PC-9 (cell line): Measurements from ENCODE around the gene RALGPS1. TPM values are rescaled to one million over a fixed set of nuclear protein-coding genes. Genes with fewer than 3 reads are reported as not detected.

ENCODE experiments used
- BruUV-seq: library from RNA; stranded (reverse); fragments of 400-500 nt; replicated peaks from 2 replicates; lab custom pipeline; 2021; lab: Mats Ljungman, UMichigan
- CTCF ChIA-PET: fragments of 300-600 bp; sonication (Branson Sonifier 250); formaldehyde crosslinking; loops from one replicate; lab custom pipeline; 2022; ENCODE audit warnings: antibody characterized with exemption; lab: Charles Lee
- POLR2A ChIA-PET: fragments of 300-600 bp; sonication (Branson Sonifier 250); formaldehyde crosslinking; loops from one replicate; lab custom pipeline; 2022; ENCODE audit warnings: antibody characterized with exemption; ENCODE audit not compliant: unreplicated experiment; lab: Charles Lee
- DNase-seq, 2 experiments: peaks; one replicate each; pipeline versions ENCODE4 v3.0.0 to v3.0.0-alpha.2; 2015 to 2022; ENCODE audit warnings: mixed read lengths in 1 of 2
- H2AFZ ChIP-seq: fragments of 200-600 bp; sonication (generic); 2 replicates; pipeline ENCODE4 v1.8.1; 2017; ENCODE audit warnings: antibody characterized with exemption
- H3F3A ChIP-seq: fragments of 200-600 bp; sonication (generic); 2 replicates; pipeline ENCODE4 v1.8.1; 2017; ENCODE audit warnings: antibody characterized with exemption, mild to moderate bottlenecking, low read depth; ENCODE audit not compliant: insufficient read depth
- H3K27ac ChIP-seq: fragments of 200-600 bp; sonication (generic); 2 replicates; pipeline ENCODE4 v1.6.1; 2016; ENCODE audit warnings: mixed run types
- H3K27me3 ChIP-seq: fragments of 200-600 bp; sonication (generic); 2 replicates; pipeline ENCODE4 v1.6.1; 2016; ENCODE audit warnings: low read depth, mixed run types; ENCODE audit not compliant: insufficient read depth
- H3K36me3 ChIP-seq: fragments of 200-600 bp; sonication (generic); 2 replicates; pipeline ENCODE4 v1.6.1; 2016; ENCODE audit warnings: low read depth, mixed run types
- H3K4me1 ChIP-seq: fragments of 200-600 bp; sonication (generic); replicated peaks from 2 replicates; pipeline ENCODE4 v1.6.1; 2016; ENCODE audit warnings: mixed run types; ENCODE audit not compliant: insufficient read depth
- H3K4me2 ChIP-seq: fragments of 200-600 bp; sonication (generic); 2 replicates; pipeline ENCODE4 v1.6.1; 2017; ENCODE audit warnings: mixed run types
- H3K4me3 ChIP-seq: fragments of 200-600 bp; sonication (generic); 2 replicates; pipeline ENCODE4 v1.6.1; 2016; ENCODE audit warnings: mixed run types
- H3K79me2 ChIP-seq: fragments of 200-600 bp; sonication (generic); 2 replicates; pipeline ENCODE4 v1.6.1; 2017; ENCODE audit warnings: low read depth, mixed run types
- H3K9me2 ChIP-seq: fragments of 200-600 bp; sonication (generic); 2 replicates; pipeline ENCODE4 v1.8.1; 2017; ENCODE audit warnings: mild to moderate bottlenecking; ENCODE audit not compliant: insufficient read depth
- H3K9me3 ChIP-seq: fragments of 200-600 bp; sonication (generic); 2 replicates; pipeline ENCODE4 v1.8.1; 2016; ENCODE audit warnings: low read depth; ENCODE audit not compliant: insufficient read depth
- H4K20me1 ChIP-seq: fragments of 200-600 bp; sonication (generic); 2 replicates; pipeline ENCODE4 v1.8.1; 2017; ENCODE audit not compliant: insufficient read depth
- EZH2 ChIP-seq: fragments of 200-600 bp; sonication (generic); IDR thresholded peaks from 2 replicates; pipeline ENCODE4 v1.8.0; 2017; ENCODE audit warnings: antibody characterized with exemption, low read depth
- intact Hi-C: fragments of 100-400 bp; cut with micrococcal nuclease; formaldehyde crosslinking; loops from one replicate; pipeline ENCODE4 v1.10.0; 2022; ENCODE audit not compliant: unreplicated experiment
- total RNA-seq: library from RNA; stranded (reverse); gene quantifications from 2 replicates; pipeline ENCODE4 v1.2.3, GENCODE V29; 2021
- TF ChIP-seq, protein P1 (sequence below): fragments of 200-600 bp; sonication (generic); conservative IDR thresholded peaks from 2 replicates; pipeline ENCODE4 v1.6.1; 2017; ENCODE audit warnings: mixed run types, antibody characterized with exemption, mild to moderate bottlenecking, moderate library complexity

The RALGPS1 gene
- total RNA-seq, 1 experiment from 2014 or later, result 23.3 TPM

DNA sequence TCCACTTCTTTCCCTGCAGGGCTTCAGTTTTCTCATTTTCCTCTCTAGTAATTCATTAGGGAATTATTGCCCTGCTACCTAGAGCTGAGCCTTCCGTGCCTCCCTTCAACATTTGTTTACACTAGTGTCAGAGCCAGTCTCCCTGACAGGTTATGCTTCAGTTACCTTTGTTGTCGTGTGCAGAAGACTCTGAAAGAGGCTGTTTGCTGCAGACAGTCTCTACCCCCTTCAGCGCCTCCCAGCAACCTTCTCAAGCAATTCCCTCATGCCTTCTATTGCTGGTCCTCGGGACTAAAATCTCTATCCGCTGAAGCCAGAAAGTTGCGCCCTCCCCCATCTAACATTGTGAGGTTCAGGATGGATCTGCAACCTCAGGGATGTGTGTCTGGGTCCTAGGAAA lies 12.8 kb downstream of the RALGPS1 start:
- Histone ChIP-seq H3K4me3 (no peak overlapping the region), H3K4me1 (peaks cover 7% of the 10 kb centered on the region), H3K36me3 (no peaks in the 10 kb centered on the region), H3K9me3 (no peaks in the 10 kb centered on the region), H3K9me2 (no peaks in the 10 kb centered on the region), H3K79me2 (no peaks in the 10 kb centered on the region), H4K20me1 (no peaks in the 10 kb centered on the region), H3K4me2 (no peak overlapping the region), H3K27ac (no peak overlapping the region), H3F3A (peaks cover 7% of the 10 kb centered on the region; the same call in 1 of the 2 replicates), H2AFZ (no peak overlapping the region), H3K27me3 (no peaks in the 10 kb centered on the region)
- POLR2A ChIA-PET, result no interaction called here
- TF ChIP-seq EZH2, result no peak
- TF ChIP-seq, protein P1, sequence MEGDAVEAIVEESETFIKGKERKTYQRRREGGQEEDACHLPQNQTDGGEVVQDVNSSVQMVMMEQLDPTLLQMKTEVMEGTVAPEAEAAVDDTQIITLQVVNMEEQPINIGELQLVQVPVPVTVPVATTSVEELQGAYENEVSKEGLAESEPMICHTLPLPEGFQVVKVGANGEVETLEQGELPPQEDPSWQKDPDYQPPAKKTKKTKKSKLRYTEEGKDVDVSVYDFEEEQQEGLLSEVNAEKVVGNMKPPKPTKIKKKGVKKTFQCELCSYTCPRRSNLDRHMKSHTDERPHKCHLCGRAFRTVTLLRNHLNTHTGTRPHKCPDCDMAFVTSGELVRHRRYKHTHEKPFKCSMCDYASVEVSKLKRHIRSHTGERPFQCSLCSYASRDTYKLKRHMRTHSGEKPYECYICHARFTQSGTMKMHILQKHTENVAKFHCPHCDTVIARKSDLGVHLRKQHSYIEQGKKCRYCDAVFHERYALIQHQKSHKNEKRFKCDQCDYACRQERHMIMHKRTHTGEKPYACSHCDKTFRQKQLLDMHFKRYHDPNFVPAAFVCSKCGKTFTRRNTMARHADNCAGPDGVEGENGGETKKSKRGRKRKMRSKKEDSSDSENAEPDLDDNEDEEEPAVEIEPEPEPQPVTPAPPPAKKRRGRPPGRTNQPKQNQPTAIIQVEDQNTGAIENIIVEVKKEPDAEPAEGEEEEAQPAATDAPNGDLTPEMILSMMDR, result no peak
- intact Hi-C loops, result no loop called here
- no peak for DNase-seq
- CTCF ChIA-PET, result no interaction called here
- BruUV-seq, result no TSS peak

DNA sequence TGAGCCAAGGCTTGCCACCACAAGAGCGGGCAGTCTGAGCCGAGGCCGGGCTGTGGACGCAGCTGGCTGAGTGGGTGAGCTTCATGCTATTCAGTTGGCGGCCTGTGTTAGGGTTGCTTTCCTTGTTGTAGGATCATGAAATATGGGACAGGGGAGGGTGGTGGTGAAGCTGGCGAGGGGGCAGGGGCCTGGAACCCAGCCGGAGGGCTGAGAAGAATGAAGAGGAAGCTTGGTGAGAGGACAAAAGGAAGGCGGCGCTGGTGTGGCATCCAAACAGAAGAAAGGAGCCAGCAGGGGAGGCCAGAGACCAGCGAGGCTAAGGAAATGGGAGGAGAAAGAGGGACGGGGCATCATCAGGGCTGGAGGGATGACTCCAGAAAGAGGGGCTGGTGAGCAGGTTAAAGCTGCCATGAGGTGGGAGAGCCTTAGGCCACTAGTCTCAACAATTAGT lies 18.3 kb downstream of the RALGPS1 start:
- intact Hi-C loops, result no loop called here
- Histone ChIP-seq H2AFZ (no peak overlapping the region), H3K4me2 (no peak overlapping the region), H4K20me1 (no peaks in the 10 kb centered on the region), H3K27me3 (no peaks in the 10 kb centered on the region), H3K9me3 (no peaks in the 10 kb centered on the region), H3K79me2 (no peaks in the 10 kb centered on the region), H3K27ac (no peak overlapping the region), H3K9me2 (no peaks in the 10 kb centered on the region), H3K4me1 (no peaks in the 10 kb centered on the region), H3K4me3 (no peak overlapping the region), H3F3A (0 out of 2 replicates have a peak, but pooled peaks cover under 1% of the 10 kb centered on the region), H3K36me3 (no peaks in the 10 kb centered on the region)
- BruUV-seq, result no TSS peak
- DNase-seq, result no peak
- no peak for TF ChIP-seq EZH2
- TF ChIP-seq, protein P1, result no peak
- POLR2A ChIA-PET, result no interaction called here
- CTCF ChIA-PET, result no interaction called here

DNA sequence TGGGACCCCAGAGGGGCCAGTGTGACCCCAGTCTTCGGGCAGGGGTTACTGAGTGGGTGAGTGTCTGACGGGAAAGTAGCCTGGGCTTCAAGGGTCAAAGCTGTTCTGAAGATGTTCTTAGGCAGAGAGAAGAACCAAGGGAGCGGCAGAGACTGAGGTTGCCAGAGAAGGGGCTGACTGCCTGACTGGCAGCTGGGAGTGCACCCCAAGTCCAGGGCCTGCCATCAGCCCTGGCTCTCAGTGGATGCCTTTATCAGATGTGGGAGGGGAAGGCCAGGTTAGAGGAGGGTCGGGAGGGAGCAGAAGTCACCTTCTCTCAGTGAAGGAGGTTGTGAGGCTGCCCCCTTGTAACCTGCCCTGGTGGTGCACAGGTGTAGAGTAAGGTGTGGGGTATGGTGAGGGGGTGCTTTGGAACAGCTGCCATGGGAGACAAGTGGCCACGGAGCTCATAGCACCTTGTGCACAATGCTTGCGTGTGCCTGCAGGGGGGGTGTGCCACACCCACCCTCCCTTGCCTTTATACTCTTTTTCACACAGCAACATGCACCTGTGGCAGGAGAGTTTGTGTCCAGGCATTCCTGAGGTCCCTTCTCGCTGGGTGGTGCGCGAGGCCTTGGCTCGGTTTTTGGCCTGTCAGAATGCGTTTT lies 18.9 kb downstream of the RALGPS1 start:
- Histone ChIP-seq H3K9me3 (no peaks in the 10 kb centered on the region), H3K9me2 (no peaks in the 10 kb centered on the region), H3K4me1 (no peaks in the 10 kb centered on the region), H3K79me2 (no peaks in the 10 kb centered on the region), H2AFZ (no peak overlapping the region), H3K27ac (no peak overlapping the region), H3F3A (0 out of 2 replicates have a peak, but pooled peaks cover 3% of the 10 kb centered on the region), H3K4me3 (no peak overlapping the region), H3K27me3 (no peaks in the 10 kb centered on the region), H4K20me1 (no peaks in the 10 kb centered on the region), H3K36me3 (no peaks in the 10 kb centered on the region), H3K4me2 (no peak overlapping the region)
- CTCF ChIA-PET, result no interaction called here
- no TSS peak for BruUV-seq
- POLR2A ChIA-PET, result no interaction called here
- TF ChIP-seq, protein P1, result no peak
- TF ChIP-seq EZH2, result no peak
- DNase-seq, result no peak
- intact Hi-C loops, result no loop called here
